Fibroblast of the aortic adventitia (primary cell): Measurements from ENCODE around the gene ATXN1L. TPM values are rescaled to one million over a fixed set of nuclear protein-coding genes. Genes with fewer than 3 reads are reported as not detected.

Experiments used
- DNase-seq: peaks from one replicate; pipeline ENCODE4 v3.0.0-alpha.2; 2010; ENCODE audit warnings: low read depth
- H3K4me3 ChIP-seq: 2 replicates; pipeline ENCODE4 v1.5.1; 2011; ENCODE audit warnings: low read depth, mild to moderate bottlenecking, control low read depth, low read length, moderate library complexity
- CTCF ChIP-seq: IDR thresholded peaks from 2 replicates; pipeline ENCODE4 v1.5.1; 2011; ENCODE audit warnings: mild to moderate bottlenecking, low read length, control low read depth, inconsistent platforms; ENCODE audit not compliant: insufficient read depth
- total RNA-seq: library from RNA; depleted of rRNA; stranded (reverse); fragments of >200 nt; gene quantifications from 2 replicates; pipeline ENCODE4 v1.2.3, GENCODE V29; 2012; ENCODE audit warnings: low replicate concordance

Gene ATXN1L
- total RNA-seq, 1 donor = 16.0 TPM

- H3K4me3 ChIP-seq = no peak overlapping the region
- DNase-seq = peak; percentile 51
- no peak for TF ChIP-seq CTCF
Measured at GRCh38 chr16:71840052-71840451, 5.7 kb upstream of the ATXN1L start.

GRCh38 chr16:71843572-71843971 lies 2.2 kb upstream of the ATXN1L start:
- TF ChIP-seq CTCF = no peak
- no peak for DNase-seq
- no peak overlapping the region for H3K4me3 ChIP-seq

- peak; percentile 27 for DNase-seq
- TF ChIP-seq CTCF = no peak
- peak overlapping the region; percentile 91 for H3K4me3 ChIP-seq
Measured at GRCh38 chr16:71846431-71846830, 655 bp downstream of the ATXN1L start.

- no peak for TF ChIP-seq CTCF
- DNase-seq = no peak
- peak overlapping the region; percentile 91 for H3K4me3 ChIP-seq
Measured at GRCh38 chr16:71847096-71847495, 1.3 kb downstream of the ATXN1L start.

- H3K4me3 ChIP-seq = no peak overlapping the region
- DNase-seq = no peak
- no peak for TF ChIP-seq CTCF
Measured at GRCh38 chr16:71848622-71849021, 2.8 kb downstream of the ATXN1L start.

GRCh38 chr16:71851746-71852145 lies 6.0 kb downstream of the ATXN1L start:
- H3K4me3 ChIP-seq = no peak overlapping the region
- no peak for TF ChIP-seq CTCF
- DNase-seq = no peak

GRCh38 chr16:71852158-71852557 lies 6.4 kb downstream of the ATXN1L start:
- no peak for TF ChIP-seq CTCF
- DNase-seq = no peak
- no peak overlapping the region for H3K4me3 ChIP-seq
